Measurements from ENCODE around the gene IPO5.
"Not testable (repeated sequence)": the region's sequence is repeated elsewhere in the genome, so short reads cannot be mapped to it uniquely, and the experiment has no call there.

The IPO5 gene

GRCh38 chr13:97953376-97953970, at the start of gene IPO5:
IPO5 (plus strand) TSS chr13:97953675; CDS start chr13:97976697, 23,022 bp downstream.
- DNase-seq: no peak

DNA sequence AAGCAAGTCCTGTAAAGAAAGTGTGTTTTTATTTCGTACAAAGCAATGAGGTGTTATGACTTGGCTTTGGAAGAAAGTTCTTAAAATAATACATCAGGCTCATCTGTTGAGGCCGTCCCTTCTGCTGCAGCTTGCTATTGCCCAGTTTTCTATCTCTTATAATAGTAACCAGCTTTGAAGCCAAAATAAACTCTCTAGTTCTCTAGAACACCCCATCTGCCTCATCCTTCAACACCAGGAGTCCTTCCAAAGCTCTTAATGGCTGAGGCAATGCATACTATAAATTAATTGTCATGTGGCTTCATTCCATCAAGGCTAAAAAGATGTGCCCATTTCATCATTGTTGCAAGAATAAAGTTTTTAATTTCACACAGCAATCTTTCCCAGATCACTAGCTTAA, 49.4 kb upstream of the IPO5 start:
- no peak for DNase-seq

DNA sequence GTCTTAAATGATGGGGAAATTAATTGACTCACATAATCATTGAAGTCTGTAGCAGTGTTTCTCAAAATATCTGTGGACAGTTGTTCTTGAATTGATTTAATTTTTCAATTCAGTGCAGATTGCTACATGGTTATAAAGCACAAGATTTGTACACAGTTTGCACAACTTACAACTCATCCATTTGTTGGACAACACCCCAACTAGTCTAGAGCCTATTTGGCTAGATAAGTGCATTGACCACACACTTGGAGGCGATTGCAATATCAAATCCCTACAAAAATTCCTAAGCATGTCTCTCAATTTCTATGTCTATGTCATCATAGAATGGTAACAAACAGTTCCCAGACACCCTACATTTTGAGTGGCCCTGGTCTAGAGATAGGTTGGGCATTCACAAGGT, 48.0 kb upstream of the IPO5 start:
- DNase-seq: no peak

DNA sequence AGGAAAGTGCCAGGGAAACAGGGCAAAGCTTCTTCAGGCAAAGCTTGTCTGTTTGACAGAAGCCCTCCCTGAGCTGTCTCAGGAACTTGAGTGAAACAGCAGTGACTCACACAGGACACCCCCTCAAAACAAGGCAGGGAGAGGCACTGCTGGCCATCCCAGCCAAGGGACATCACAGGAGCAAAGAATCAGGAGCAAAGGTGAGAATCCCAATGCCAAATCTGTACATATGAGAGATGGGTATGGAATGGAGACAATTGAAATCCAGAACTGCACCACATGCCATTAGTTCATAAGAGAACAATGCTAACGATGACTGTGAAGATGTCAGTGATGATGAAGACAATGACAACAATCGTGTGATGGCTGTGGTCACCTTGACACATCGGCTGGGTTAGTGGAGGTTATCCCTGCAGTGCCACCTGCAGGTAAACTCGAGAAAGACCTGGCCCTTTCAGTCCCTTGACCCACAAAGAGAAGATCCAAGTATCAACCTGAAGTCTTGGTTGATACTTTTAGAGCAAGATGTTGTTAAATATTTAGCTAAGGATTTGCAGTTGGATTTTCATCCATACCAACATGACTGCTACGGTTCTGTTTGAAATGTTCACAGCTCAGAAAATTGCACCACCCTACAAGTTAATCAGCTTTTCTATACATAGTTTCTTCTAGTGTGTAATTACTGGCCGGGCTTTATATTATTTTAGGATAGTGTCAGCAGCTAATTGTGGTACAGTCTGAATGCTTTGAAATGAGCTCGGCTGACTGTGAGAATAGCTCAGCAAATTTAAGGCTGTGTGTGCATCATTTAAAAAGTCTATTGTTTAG, 42.0 kb upstream of the IPO5 start:
- no peak for DNase-seq

GRCh38 chr13:97912139-97912535, 41.3 kb upstream of the IPO5 start:
- DNase-seq: no peak

- DNase-seq: no peak
Observed at GRCh38 chr13:97913206-97913605, 40.3 kb upstream of the IPO5 start.

DNA sequence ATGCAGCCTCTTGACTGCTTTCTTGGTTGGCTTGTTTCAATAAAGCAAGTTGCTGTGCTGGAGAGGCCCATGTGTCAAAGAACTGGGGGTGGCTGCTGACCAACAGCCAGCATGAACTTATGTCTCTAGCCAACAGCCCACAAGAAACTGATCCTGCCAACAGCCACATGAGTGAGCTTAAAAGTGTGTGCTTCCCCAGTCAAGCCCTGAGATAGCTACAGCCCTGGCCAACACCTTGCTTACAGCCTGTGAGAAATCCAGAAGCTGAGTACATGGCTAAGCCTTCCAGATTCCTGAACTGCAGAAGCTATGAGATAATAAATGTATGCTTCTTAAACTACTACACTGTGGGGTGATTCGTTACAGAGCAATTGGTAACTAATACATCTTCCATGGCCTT, 38.9 kb upstream of the IPO5 start:
- DNase-seq: no peak

DNA sequence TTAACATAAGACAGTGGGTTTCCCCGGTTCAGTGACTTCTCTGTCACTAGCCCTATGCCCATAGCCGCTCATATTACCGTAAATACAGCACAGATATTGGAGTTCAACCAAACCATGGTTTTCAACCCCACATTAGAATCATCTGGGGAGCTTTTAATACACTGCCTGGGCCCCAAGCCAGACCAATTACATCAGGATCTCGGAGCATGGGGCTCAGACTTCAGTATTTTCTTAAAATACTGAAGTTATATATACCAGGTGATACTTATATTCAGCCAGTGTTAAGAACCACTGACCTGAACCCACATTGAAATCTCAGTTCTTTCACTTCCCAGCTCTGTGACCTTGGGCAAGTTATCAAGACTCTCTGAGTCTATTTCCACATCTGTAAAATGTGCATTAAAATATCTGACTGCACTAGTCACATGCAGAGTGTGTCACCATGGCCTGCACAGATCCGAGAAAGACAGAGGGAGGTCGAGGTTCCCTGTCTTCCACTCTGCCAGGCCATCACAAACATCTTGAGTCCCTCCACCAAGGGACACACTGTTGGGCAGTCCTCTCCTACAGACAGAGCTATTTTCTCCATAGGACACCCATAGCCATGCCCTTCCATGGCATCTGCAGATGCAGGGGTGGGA, 32.2 kb upstream of the IPO5 start:
- no peak for DNase-seq

DNA sequence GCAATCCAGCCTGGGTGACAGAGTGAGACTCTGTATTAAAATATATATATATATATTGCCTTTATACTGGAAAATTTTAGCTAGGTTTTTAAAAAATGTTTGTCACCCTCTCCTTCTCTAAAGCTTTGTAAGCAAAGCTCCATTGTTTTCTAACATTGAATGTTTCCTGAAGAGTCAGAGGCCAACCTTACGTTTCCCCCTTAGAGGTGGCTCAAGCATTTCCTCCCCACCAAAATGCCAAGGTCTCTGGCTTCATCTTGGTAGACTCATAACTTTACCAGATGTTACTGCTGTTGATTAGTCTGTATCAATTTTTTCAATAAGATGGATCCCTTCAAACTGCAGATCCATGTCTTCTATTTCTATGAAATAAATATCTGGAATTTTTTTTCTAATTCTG, 25.2 kb upstream of the IPO5 start:
- DNase-seq: no peak

GRCh38 chr13:97932036-97932435, 21.4 kb upstream of the IPO5 start:
- no peak for DNase-seq

DNA sequence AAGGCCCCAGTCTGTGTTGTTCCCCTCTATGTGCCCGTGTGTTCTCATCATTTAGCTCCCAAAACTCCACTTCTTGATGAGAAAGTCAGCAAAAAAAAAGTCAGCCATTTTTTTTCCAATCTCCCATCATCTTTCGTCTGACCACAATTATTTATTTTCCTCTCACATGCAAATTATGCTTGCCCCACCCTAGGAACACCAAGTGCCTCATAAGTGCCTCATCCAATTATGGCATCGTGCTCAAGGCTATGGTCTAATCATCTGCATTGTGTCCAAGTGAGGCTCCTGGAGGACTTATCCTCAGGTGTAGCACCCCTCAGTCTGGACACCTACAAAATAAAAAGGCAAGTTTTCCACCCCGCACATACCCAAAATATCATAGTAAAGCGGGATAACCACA, 20.8 kb upstream of the IPO5 start:
- DNase-seq: no peak

GRCh38 chr13:97933776-97934175, 19.7 kb upstream of the IPO5 start:
- no peak for DNase-seq

DNA sequence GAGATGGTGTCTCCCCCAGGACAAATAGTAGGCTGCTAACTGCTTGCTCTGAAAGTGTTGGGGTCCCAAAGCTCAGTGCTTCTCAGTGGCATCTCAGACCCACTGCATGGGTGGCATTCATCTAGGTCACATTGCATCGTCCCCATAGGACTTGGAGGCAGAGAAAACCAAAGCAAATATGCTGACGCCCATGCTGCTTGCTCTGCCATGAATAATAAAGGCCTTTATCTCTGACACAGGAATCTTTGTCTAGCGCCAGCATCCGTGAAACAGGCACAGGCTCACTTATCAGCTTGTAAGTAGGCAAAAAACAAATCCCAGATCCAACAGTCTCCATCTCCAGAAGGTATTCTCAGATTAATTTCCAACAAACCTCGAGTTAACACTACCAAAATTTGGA, 18.9 kb upstream of the IPO5 start:
- no peak for DNase-seq

DNA sequence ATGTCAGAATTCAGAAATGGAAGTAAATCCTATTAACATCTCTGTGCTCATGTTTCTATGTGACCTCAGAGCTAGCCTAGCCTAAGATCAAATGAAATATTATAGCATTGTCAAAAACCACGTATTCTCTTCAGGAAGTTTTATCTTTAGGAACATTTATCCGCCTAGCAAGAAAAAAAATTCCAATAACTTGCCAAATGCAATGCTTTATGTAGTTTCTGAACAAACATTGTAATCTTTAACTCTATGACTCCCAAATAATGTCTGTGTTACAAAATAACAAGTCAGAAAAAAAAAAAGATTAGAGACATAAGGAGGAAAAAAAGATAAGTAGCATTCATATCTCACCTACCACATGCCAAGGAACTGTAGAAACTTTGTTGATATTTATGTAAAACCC, 18.4 kb upstream of the IPO5 start:
- no peak for DNase-seq

- no peak for DNase-seq
Observed at GRCh38 chr13:97936036-97936435, 17.4 kb upstream of the IPO5 start.

DNA sequence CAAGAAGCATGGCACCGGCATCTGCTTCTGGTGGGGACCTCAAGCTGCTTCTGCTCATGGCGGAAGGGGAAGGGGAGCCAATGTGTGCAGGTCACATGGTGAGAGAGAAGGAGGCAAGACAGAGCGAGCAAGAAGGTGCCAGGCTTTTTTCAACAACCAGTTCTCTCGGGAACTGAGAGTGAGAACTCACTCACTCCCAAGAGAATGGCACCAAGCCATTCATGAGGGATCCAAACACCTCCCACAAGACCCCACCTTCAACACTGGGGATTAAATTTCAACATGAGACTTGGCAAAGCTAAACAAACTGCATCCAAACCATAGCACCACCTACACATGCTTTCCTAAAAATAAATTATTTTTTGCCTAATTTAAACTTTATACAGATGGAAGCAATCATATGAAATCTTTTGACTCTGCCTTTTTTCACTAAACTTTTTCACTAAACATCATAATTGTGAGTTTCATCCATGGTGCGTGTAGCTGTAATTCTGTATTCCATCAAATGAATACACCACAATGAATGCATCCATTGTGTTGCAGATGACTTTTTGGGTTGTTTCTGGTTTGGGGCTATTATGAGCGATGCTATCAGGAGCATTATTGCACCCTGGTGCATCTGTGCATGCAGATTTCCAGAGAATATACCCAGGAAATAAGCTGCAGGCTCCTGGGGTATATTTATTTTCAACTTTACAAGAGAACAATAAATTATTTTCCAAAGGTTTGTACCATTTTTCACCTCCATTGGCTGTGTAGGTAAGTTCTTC, 14.6 kb upstream of the IPO5 start:
- DNase-seq: no peak

DNA sequence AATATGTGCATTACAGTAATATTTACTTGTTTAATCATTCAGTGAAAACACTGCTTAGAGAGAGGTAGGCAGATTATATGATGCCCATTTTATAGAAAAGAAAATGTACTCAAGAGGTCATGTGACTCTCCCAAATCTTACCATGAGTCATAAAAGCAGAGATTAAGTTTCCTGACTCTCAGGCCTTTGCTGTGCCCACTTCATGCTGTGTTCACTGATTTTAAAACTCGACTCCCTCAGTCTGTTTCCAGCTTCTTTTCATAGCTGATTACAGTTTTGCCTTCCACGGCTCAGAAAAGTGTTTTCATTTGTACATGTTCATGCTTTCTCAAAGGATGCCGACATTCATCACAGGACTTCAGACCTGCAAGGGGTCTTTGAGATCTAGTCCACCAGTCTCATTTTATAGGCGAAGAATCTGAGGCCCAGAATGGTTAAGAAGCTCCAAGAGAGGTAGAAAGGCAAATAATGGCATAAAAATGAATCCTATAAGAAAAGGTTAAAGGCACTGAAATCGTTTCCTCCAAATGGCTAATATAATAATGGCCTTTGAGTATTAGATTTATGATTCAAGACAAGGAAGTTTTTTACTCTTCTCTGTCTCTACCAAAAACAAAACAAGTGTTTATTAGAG, 9.0 kb upstream of the IPO5 start:
- no peak for DNase-seq

- DNase-seq: no peak
Observed at GRCh38 chr13:97945342-97945741, 8.1 kb upstream of the IPO5 start.

GRCh38 chr13:97945792-97946419, 7.6 kb upstream of the IPO5 start:
- no peak for DNase-seq

GRCh38 chr13:97946951-97947588, 6.4 kb upstream of the IPO5 start:
- no peak for DNase-seq

DNA sequence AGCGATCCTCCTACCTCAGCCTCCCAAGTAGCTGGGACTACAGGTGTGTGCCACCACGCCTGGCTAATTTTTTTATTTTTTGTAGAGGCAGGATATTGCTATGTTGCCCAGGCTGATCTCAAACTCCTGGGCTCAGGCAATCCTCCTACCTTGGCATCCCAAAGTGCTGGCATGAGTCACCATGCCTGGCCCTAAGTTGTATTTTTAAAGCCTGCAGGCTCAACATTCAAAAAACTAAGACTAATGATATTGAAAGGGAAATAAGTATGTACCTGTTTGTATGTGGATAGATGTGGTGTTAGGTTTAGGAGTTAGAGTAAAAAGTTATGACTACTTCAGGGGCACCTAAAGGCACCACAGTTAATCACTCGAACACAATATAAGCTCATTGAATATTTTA, 5.4 kb upstream of the IPO5 start:
- DNase-seq: no peak

GRCh38 chr13:97949316-97949715, 4.2 kb upstream of the IPO5 start:
- not testable (repeated sequence) for DNase-seq

All from NCI-H2029 treated with DMSO at 0.1 percent for 48 hours (cell line).